ENCODE data around the gene STAG3. TPM values are rescaled to one million over a fixed set of nuclear protein-coding genes. Genes with fewer than 3 reads are reported as not detected.

STAG3 gene
- total and polyA plus RNA-seq, 2 of the 4 experiments (the other 2 are of a cell fraction), result 0.36 to 0.65 TPM

- H2BK5ac ChIP-seq (ENCODE audit: low read depth, low read length, poor library complexity, severe bottlenecking), result no peak overlapping the region
- WGBS, 2 experiments (ENCODE audit: extremely low coverage in 2 of 2, insufficient read length in 1 of 2), result 40% methylated on average over 2 of the region's 61 CpGs; no CpG with 5 or more reads in 1 of the 2 experiments
- no peak overlapping the region for H3K14ac ChIP-seq (replicated peaks; ENCODE audit: low read depth, low read length)
- H3K36me3 ChIP-seq (ENCODE audit: control insufficient read depth, insufficient read depth, low read length), result peaks cover 13% of the 10 kb centered on the region
- DNase-seq (no peak), ATAC-seq (ENCODE audit: low read depth) (no peak)
- no peak overlapping the region for H2AK9ac ChIP-seq (replicated peaks; ENCODE audit: low read depth, low read length, poor library complexity)
- peaks cover 6 to 23% of the 10 kb centered on the region in 2 experiments for H3K79me1 ChIP-seq (ENCODE audit: low read depth in 1 of 2, low read length in 2 of 2)
- CTCF ChIA-PET, result no interaction called here
- TF ChIP-seq RFX5 (IDR thresholded peaks at IDR 0.05; ENCODE audit: low read depth, low read length) (no peak), SMC3 (IDR thresholded peaks at IDR 0.05; ENCODE audit: low read depth, low read length) (no peak), CHD1 (IDR thresholded peaks at IDR 0.05; ENCODE audit: low read depth, low read length) (no peak), RAD21 (IDR thresholded peaks at IDR 0.05; ENCODE audit: low read length) (no peak), FOS (IDR thresholded peaks at IDR 0.05; ENCODE audit: low read depth, low read length) (no peak), POLR2A (IDR thresholded peaks at IDR 0.05; ENCODE audit: low read depth, low read length) (no peak)
- intact Hi-C loops (cut with micrococcal nuclease) (no loop called here), dilution Hi-C loops (cut with HindIII; ENCODE audit: low sequenced_read_pairs, unreplicated experiment) (no loop called here), in situ Hi-C loops (cut with MboI; ENCODE audit: low sequenced_read_pairs) (no loop called here)
- H3K27me3 ChIP-seq (ENCODE audit: control insufficient read depth, insufficient read depth, low read length), result no peaks in the 10 kb centered on the region
- no peaks in the 10 kb centered on the region for H4K20me1 ChIP-seq (ENCODE audit: insufficient read depth, low read length)
- H2AFZ ChIP-seq (replicated peaks; ENCODE audit: low read length, poor library complexity), result no peak overlapping the region
- no peak overlapping the region for H2BK120ac ChIP-seq (ENCODE audit: low read depth, low read length)
- H3K4ac ChIP-seq (ENCODE audit: low read depth, low read length), result no peak overlapping the region
- no peak overlapping the region for H3K9ac ChIP-seq (ENCODE audit: low read depth, low read length)
- no peak overlapping the region for H2AK5ac ChIP-seq (ENCODE audit: low read depth, low read length)
- no peak overlapping the region for H3K4me3 ChIP-seq (ENCODE audit: insufficient read depth, low read depth, low read length)
- H4K91ac ChIP-seq (ENCODE audit: insufficient read depth, low read depth, low read length), result no peak overlapping the region
- no peak overlapping the region for H3K23ac ChIP-seq (ENCODE audit: low read depth, low read length)
- H3K56ac ChIP-seq (ENCODE audit: extremely low read depth, insufficient read depth, low read length), result no peak overlapping the region
- no peak overlapping the region for H3K18ac ChIP-seq (ENCODE audit: low read depth, low read length)
- H2BK20ac ChIP-seq (ENCODE audit: low read depth, low read length), result no peak overlapping the region
- H3K9me1 ChIP-seq (ENCODE audit: insufficient read depth, low read length), result peaks cover 3% of the 10 kb centered on the region; the same call in 1 of the 2 replicates
- no peak overlapping the region for H3K4me2 ChIP-seq (ENCODE audit: low read depth, low read length)
- H2BK15ac ChIP-seq (ENCODE audit: low read depth, low read length), result no peak overlapping the region
- H4K5ac ChIP-seq (ENCODE audit: low read depth, low read length), result no peak overlapping the region
- POLR2A ChIA-PET (ENCODE audit: unreplicated experiment), result no interaction called here
- H3K4me1 ChIP-seq (ENCODE audit: control insufficient read depth, insufficient read depth, low read length), result peaks cover 8% of the 10 kb centered on the region
- H4K8ac ChIP-seq (ENCODE audit: low read depth in 2 of 2, low read length in 2 of 2), result no peak overlapping the region
- BruUV-seq (replicated peaks), result no TSS peak
- H3K9me3 ChIP-seq (ENCODE audit: control insufficient read depth, insufficient read depth, low read length), result no peaks in the 10 kb centered on the region
- H3K27ac ChIP-seq (ENCODE audit: insufficient read depth, low read length), result no peak overlapping the region
Measured at GRCh38 chr7:100171087-100171681, 6.5 kb upstream of the STAG3 start.

All from IMR-90 (cell line).